PFSK-1 (cell line): ENCODE data around the gene TMEM44.

Experiments
- FOXP2 ChIP-seq: optimal IDR thresholded peaks from 2 replicates; pipeline ENCODE3; 2011; ENCODE audit warnings: borderline replicate concordance, control low read depth, inconsistent platforms; ENCODE audit not compliant: insufficient read depth; ENCODE audit errors: extremely low read length, extremely low read depth
- POLR2AphosphoS5 ChIP-seq: IDR thresholded peaks from 2 replicates; pipeline ENCODE4 v1.6.1; 2012; ENCODE audit warnings: low read depth, mild to moderate bottlenecking, control low read depth, low read length, moderate library complexity
- REST ChIP-seq, 2 experiments: IDR thresholded peaks; 2 replicates each; pipeline versions ENCODE4 v1.6.1 to v1.8.0; 2011 to 2012; ENCODE audit warnings: low read depth in 2 of 2, low read length in 2 of 2, control low read depth in 1 of 2, inconsistent platforms in 1 of 2, mild to moderate bottlenecking in 1 of 2, moderate library complexity in 1 of 2; ENCODE audit not compliant: insufficient read depth in 1 of 2
- SIN3A ChIP-seq: IDR thresholded peaks from 2 replicates; pipeline ENCODE4 v1.6.1; 2012; ENCODE audit warnings: mild to moderate bottlenecking, low read length, moderate library complexity, borderline replicate concordance; ENCODE audit not compliant: insufficient read depth
- TAF1 ChIP-seq: IDR thresholded peaks from 2 replicates; pipeline ENCODE4 v1.6.1; 2012; ENCODE audit warnings: low read length, control low read depth, borderline replicate concordance; ENCODE audit not compliant: insufficient read depth

TMEM44 gene

GRCh38 chr3:194604837-194605236, 28.4 kb downstream of the TMEM44 start:
- TF ChIP-seq TAF1 = no peak
- TF ChIP-seq FOXP2 = no peak
- TF ChIP-seq REST (IDR thresholded peaks at IDR 0.05; ENCODE audit: insufficient read depth in 1 of 2, low read depth in 2 of 2, low read length in 2 of 2) = no peak
- TF ChIP-seq SIN3A = no peak
- TF ChIP-seq POLR2AphosphoS5 = no peak

DNA sequence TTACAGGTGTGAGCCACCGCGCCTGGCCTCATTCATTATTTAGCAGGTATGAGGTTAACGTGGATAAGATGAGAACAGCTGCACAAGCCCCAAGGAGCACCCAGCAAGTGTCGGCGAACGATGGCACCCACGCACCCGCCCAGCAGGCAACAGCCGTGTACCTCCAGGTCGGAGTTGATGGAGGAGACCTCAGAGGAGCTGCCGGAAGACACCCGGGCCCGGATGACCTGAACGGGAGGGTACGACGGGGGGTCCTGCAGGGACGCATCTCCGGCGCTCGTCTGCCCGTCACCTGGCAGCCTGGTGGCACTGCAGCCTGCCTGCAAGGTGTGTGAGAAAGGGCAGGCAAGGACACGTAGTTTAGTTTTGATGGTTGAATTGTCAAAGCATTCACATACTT, 29.1 kb downstream of the TMEM44 start:
- TF ChIP-seq FOXP2 = no peak
- TF ChIP-seq SIN3A = no peak
- no peak for TF ChIP-seq REST (IDR thresholded peaks at IDR 0.05; ENCODE audit: insufficient read depth in 1 of 2, low read depth in 2 of 2, low read length in 2 of 2)
- no peak for TF ChIP-seq TAF1
- no peak for TF ChIP-seq POLR2AphosphoS5

DNA sequence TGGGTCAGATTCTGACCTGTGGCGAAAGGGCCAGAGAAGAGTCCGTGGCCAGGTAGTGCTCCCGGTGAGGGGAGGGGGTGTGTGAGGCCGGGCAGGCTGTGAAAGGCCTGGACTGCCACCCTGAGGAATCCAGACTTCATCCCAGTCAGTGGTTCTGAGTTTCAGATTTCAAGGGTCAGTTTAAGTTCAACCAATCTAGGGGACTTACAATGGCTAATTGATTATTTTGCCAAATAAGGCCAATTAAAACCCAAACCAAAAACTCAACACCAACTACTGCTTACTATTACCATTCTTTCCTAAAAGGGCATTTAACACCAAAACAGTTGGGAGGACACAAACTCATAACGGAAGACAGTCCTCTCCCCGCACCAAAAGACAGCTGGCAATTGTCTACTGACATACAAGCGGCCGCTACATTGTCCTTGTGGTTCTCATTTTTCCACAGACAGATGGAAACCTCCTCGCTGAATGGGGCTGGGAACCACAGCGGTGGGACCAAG, 30.5 kb downstream of the TMEM44 start:
- no peak for TF ChIP-seq REST (IDR thresholded peaks at IDR 0.05; ENCODE audit: insufficient read depth in 1 of 2, low read depth in 2 of 2, low read length in 2 of 2)
- no peak for TF ChIP-seq SIN3A
- no peak for TF ChIP-seq FOXP2
- no peak for TF ChIP-seq TAF1
- TF ChIP-seq POLR2AphosphoS5 = no peak

DNA sequence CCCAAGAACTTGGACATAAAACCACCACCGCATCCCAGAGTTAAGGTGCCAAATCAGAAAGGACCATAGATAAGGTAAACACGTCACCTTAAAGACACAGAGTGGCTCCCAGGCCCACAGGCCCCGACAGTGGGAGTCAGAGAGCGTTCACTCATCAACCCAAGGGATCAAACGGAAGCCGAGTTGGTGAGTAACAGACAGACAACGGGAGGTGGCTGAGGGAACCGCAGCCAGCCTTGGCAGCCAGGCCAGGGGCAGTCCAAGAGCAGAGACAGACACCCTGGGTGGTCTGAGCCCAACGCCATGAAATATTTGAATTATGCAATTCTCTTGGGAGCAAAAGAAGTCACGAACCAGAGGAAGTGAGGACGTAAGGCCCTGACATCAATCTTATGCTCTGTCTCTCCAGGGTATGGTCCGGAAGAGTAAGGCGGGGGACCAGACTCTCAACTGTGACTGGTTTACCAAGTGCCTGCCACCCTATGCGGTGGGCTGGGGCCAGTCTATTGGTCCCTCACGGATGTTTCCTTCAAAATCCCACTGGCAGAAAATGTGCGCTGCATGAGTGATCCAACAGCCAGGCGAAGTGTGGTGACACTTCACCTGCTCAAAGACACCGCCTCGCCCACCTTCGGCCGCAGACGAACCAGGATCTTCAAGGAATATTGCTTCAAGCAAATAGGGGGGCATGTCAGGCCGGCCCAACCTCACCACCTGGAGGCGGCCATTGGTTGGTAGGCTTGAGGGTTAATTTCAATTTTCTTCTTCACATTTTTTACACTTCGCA, 34.3 kb downstream of the TMEM44 start:
- TF ChIP-seq FOXP2 (no peak), TAF1 (no peak), POLR2AphosphoS5 (no peak), SIN3A (no peak), REST (IDR thresholded peaks at IDR 0.05; ENCODE audit: insufficient read depth in 1 of 2, low read depth in 2 of 2, low read length in 2 of 2) (no peak)
